GM19043 (cell line): Measurements from ENCODE around the gene TSPAN11.
A peak's percentile ranks its signal among the peaks of the same experiment; 100 is the strongest.

Source experiments
- ATAC-seq: cut with Tn5 transposase; IDR thresholded peaks from one replicate; pipeline ENCODE4 v1.9.1; 2021; ENCODE audit warnings: low read depth; ENCODE audit not compliant: unreplicated experiment

The TSPAN11 gene

GRCh38 chr12:30910038-30910350 is 16.6 kb upstream of the TSPAN11 start:
- no peak for ATAC-seq

GRCh38 chr12:30911207-30911606 is 15.3 kb upstream of the TSPAN11 start:
- no peak for ATAC-seq

GRCh38 chr12:30913323-30913722 is 13.2 kb upstream of the TSPAN11 start:
- ATAC-seq: peak; percentile 57

GRCh38 chr12:30914986-30915591 is 11.5 kb upstream of the TSPAN11 start:
- ATAC-seq: no peak

GRCh38 chr12:30923057-30923456 is 3.5 kb upstream of the TSPAN11 start:
- no peak for ATAC-seq

- ATAC-seq: no peak
Measured at GRCh38 chr12:30925607-30926242, 823 bp upstream of the TSPAN11 start.

GRCh38 chr12:30927222-30927611 is 669 bp downstream of the TSPAN11 start:
- ATAC-seq: no peak

- ATAC-seq: no peak
Measured at GRCh38 chr12:30928356-30929244, 2.1 kb downstream of the TSPAN11 start.

GRCh38 chr12:30930238-30930637 is 3.7 kb downstream of the TSPAN11 start:
- ATAC-seq: no peak

- no peak for ATAC-seq
Measured at GRCh38 chr12:30930641-30931040, 4.1 kb downstream of the TSPAN11 start.

- ATAC-seq: no peak
Measured at GRCh38 chr12:30932881-30933280, 6.3 kb downstream of the TSPAN11 start.

GRCh38 chr12:30934811-30935210 is 8.3 kb downstream of the TSPAN11 start:
- ATAC-seq: no peak

GRCh38 chr12:30936036-30936435 is 9.5 kb downstream of the TSPAN11 start:
- ATAC-seq: no peak

GRCh38 chr12:30939234-30939633 is 12.7 kb downstream of the TSPAN11 start:
- ATAC-seq: no peak

- no peak for ATAC-seq
Measured at GRCh38 chr12:30942486-30942885, 15.9 kb downstream of the TSPAN11 start.

- ATAC-seq: no peak
Measured at GRCh38 chr12:30942936-30943335, 16.4 kb downstream of the TSPAN11 start.

- no peak for ATAC-seq
Measured at GRCh38 chr12:30945443-30946164, 19.1 kb downstream of the TSPAN11 start.

GRCh38 chr12:30952015-30952414 is 25.5 kb downstream of the TSPAN11 start:
- no peak for ATAC-seq

- no peak for ATAC-seq
Measured at GRCh38 chr12:30953257-30953656, 26.7 kb downstream of the TSPAN11 start.

GRCh38 chr12:30953951-30954751 is 27.6 kb downstream of the TSPAN11 start:
- ATAC-seq: no peak
